Glutamatergic neuron (in vitro differentiated cells): ENCODE data around the gene CALM3. TPM values are rescaled to one million over a fixed set of nuclear protein-coding genes. Genes with fewer than 3 reads are reported as not detected.

Experiments
- DNase-seq: peaks from one replicate; pipeline ENCODE4 v3.0.0; 2022
- H3K27ac Mint-ChIP-seq: one replicate; pipeline ENCODE4 v1.8.0; 2020; ENCODE audit warnings: mild to moderate bottlenecking, mixed read lengths, inconsistent platforms; ENCODE audit not compliant: unreplicated experiment
- H3K27me3 Mint-ChIP-seq: one replicate; pipeline ENCODE4 v1.8.0; 2020; ENCODE audit warnings: mild to moderate bottlenecking, moderate library complexity, mixed read lengths, inconsistent platforms; ENCODE audit not compliant: unreplicated experiment
- H3K36me3 Mint-ChIP-seq: one replicate; pipeline ENCODE4 v1.8.0; 2020; ENCODE audit warnings: mild to moderate bottlenecking, mixed read lengths, inconsistent platforms; ENCODE audit not compliant: unreplicated experiment
- H3K4me1 Mint-ChIP-seq: one replicate; pipeline ENCODE4 v1.8.0; 2020; ENCODE audit warnings: mild to moderate bottlenecking, low read depth, mixed read lengths, inconsistent platforms; ENCODE audit not compliant: unreplicated experiment
- H3K4me3 Mint-ChIP-seq: one replicate; pipeline ENCODE4 v1.8.0; 2020; ENCODE audit warnings: mild to moderate bottlenecking, mixed read lengths, inconsistent platforms; ENCODE audit not compliant: unreplicated experiment
- H3K9me3 Mint-ChIP-seq: one replicate; pipeline ENCODE4 v1.8.0; 2020; ENCODE audit warnings: mild to moderate bottlenecking, moderate library complexity, mixed read lengths, inconsistent platforms; ENCODE audit not compliant: unreplicated experiment
- CTCF ChIP-seq: fragments of 200-600 bp; sonication (generic); IDR thresholded peaks from one replicate; pipeline ENCODE4 v1.5.0; 2021; ENCODE audit not compliant: partially characterized antibody, unreplicated experiment
- total RNA-seq: library from RNA; stranded (reverse); fragmentation: NEBNext Ultra II Directional; extraction: Animal tissue kit (Norgen Biotek cat#: 25700); gene quantifications from one replicate; pipeline ENCODE4 v1.2.1, GENCODE V29; 2021; ENCODE audit not compliant: unreplicated experiment

CALM3 gene
- total RNA-seq, 1 donor from 2014 or later: 845 TPM

GRCh38 chr19:46598372-46598917, 2.7 kb upstream of the CALM3 start:
- H3K4me3 Mint-ChIP-seq: no peak overlapping the region
- peaks cover 25% of the 10 kb centered on the region for H3K9me3 Mint-ChIP-seq
- H3K27ac Mint-ChIP-seq: no peak overlapping the region
- H3K4me1 Mint-ChIP-seq: peaks cover 6% of the 10 kb centered on the region
- peaks cover 18% of the 10 kb centered on the region for H3K36me3 Mint-ChIP-seq
- TF ChIP-seq CTCF: no peak
- peaks cover 16% of the 10 kb centered on the region for H3K27me3 Mint-ChIP-seq
- DNase-seq: no peak

- peaks cover 16% of the 10 kb centered on the region for H3K27me3 Mint-ChIP-seq
- no peak for DNase-seq
- peak overlapping the region; percentile 100 for H3K27ac Mint-ChIP-seq
- peaks cover 10% of the 10 kb centered on the region for H3K4me1 Mint-ChIP-seq
- peaks cover 25% of the 10 kb centered on the region for H3K9me3 Mint-ChIP-seq
- H3K36me3 Mint-ChIP-seq: peaks cover 18% of the 10 kb centered on the region
- no peak for TF ChIP-seq CTCF
- peak overlapping the region; percentile 97 for H3K4me3 Mint-ChIP-seq
These were observed 1.3 kb upstream of the CALM3 start for GRCh38 chr19:46599716-46600373.

- Mint-ChIP-seq H3K27me3 (peaks cover 16% of the 10 kb centered on the region), H3K27ac (peak overlapping the region; percentile 100)
These were observed 479 bp upstream of the CALM3 start for GRCh38 chr19:46600384-46601317.

GRCh38 chr19:46602392-46603194, 1.5 kb downstream of the CALM3 start:
- peak overlapping the region; percentile 92 for H3K4me3 Mint-ChIP-seq
- DNase-seq: no peak
- H3K27me3 Mint-ChIP-seq: peaks cover 17% of the 10 kb centered on the region
- H3K4me1 Mint-ChIP-seq: peaks cover 25% of the 10 kb centered on the region
- no peak for TF ChIP-seq CTCF
- peak overlapping the region; percentile 87 for H3K27ac Mint-ChIP-seq
- peaks cover 18% of the 10 kb centered on the region for H3K9me3 Mint-ChIP-seq
- H3K36me3 Mint-ChIP-seq: peaks cover 13% of the 10 kb centered on the region

More at GRCh38 chr19:46600384-46601317, 479 bp upstream of the CALM3 start:
- peak; percentile 98 for DNase-seq
- peaks cover 18% of the 10 kb centered on the region for H3K36me3 Mint-ChIP-seq
- H3K9me3 Mint-ChIP-seq: peaks cover 21% of the 10 kb centered on the region
- TF ChIP-seq CTCF: no peak
- H3K4me3 Mint-ChIP-seq: peak overlapping the region; percentile 97
- peaks cover 12% of the 10 kb centered on the region for H3K4me1 Mint-ChIP-seq
